NCI-H524 (cell line): Measurements from ENCODE around the gene RAD1.

ENCODE experiments used
- DNase-seq, 2 experiments: peaks; one replicate each; lab custom pipeline; 2025; lab: John Stamatoyannopoulos, UW

The RAD1 gene

DNA sequence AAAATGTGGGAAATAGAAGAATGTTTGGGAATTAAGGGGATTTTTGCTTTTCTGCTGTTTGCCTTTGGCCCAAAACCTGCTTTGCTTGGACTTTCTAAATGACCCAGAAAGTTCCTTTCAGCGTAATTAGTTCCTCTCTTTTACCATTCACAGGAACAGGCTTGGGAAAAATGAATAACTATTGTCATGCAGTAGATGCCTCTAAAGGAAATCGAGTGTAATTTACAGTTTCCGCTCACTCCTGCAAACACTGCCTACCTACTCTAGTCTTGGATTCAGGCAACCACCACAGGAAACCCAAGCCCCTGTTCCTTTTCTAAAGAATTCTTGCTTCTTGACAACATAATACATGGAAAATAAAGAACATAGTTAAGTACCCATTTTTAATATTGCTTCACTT is 51.4 kb downstream of the RAD1 start:
- no peak for DNase-seq

- no peak for DNase-seq
Observed at GRCh38 chr5:34859253-34859652, 56.1 kb downstream of the RAD1 start.

DNA sequence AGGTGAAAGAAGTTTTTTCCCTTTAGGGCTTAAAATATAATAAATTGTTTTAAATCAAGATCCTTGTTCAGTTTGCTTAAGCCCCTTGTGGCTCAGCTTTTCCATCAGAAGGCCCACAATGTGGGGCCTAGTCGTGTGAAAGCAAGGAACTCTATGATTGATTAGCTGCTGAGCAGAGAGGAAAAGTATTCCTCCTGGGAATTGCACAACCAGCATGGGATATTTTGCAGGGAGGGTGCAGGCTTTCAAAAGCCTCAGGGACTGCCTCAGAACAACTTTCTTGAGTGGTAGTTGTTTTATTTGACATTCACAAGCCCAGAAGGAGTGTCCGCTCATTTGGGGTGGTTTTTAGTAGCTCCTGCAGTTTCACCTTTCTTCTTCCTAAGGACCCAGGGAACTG is 56.5 kb downstream of the RAD1 start:
- DNase-seq = no peak

- no peak for DNase-seq
Observed at GRCh38 chr5:34857894-34858293, 57.4 kb downstream of the RAD1 start.

GRCh38 chr5:34857161-34857560 is 58.1 kb downstream of the RAD1 start:
- no peak for DNase-seq
